SK-N-SH treated with all-trans-retinoic acid at 6 μM for 48 hours (cell line): ENCODE results near the gene GPRIN3.

ENCODE experiments used
- GLIS3 ChIP-seq: fragments of 250-450 bp; sonication (Bioruptor Pico); IDR thresholded peaks from 2 replicates; pipeline ENCODE4 v1.5.0; 2020; ENCODE audit warnings: mild to moderate bottlenecking, moderate library complexity
- TF ChIP-seq, protein P1 (sequence below): fragments of 250-450 bp; sonication (Bioruptor Pico); IDR thresholded peaks from 2 replicates; pipeline ENCODE4 v1.5.1; 2020; ENCODE audit warnings: low read depth, mild to moderate bottlenecking, moderate library complexity

DNA sequence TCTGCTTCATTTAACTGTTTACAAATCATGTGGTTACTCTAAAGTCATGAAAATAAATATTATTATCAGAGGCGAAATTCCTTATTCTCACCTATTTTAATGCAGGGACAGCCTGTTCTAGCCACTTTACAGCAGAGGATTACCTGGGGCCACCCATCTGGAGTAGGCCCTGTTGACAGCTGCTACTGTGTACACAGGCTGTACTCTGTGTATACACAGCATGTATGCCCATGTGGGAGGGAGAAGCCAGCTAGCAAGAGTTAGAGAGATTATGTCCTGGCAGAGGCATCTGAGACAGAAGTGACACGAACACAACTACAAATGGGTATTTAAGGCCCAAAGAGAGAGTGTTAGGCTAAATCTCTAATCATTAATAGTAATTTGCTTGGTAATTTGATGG is 62.1 kb downstream of the GPRIN3 start:
- TF ChIP-seq, protein P1, sequence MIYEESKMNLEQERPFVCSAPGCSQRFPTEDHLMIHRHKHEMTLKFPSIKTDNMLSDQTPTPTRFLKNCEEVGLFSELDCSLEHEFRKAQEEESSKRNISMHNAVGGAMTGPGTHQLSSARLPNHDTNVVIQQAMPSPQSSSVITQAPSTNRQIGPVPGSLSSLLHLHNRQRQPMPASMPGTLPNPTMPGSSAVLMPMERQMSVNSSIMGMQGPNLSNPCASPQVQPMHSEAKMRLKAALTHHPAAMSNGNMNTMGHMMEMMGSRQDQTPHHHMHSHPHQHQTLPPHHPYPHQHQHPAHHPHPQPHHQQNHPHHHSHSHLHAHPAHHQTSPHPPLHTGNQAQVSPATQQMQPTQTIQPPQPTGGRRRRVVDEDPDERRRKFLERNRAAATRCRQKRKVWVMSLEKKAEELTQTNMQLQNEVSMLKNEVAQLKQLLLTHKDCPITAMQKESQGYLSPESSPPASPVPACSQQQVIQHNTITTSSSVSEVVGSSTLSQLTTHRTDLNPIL (CRISPR knock-in tag), result no peak
- no peak for TF ChIP-seq GLIS3 (CRISPR knock-in tag)
